ENCODE data around the gene FMNL2. TPM values are rescaled to one million over a fixed set of nuclear protein-coding genes. Genes with fewer than 3 reads are reported as not detected.

The FMNL2 gene
- total RNA-seq, 1 donor from 2014 or later, result 5.5 TPM

- H3K36me3 ChIP-seq, result no peaks in the 10 kb centered on the region
- H3K9me3 ChIP-seq (replicated peaks), result no peaks in the 10 kb centered on the region
- H3K4me3 ChIP-seq, result no peak overlapping the region
- no peak overlapping the region for H3K27ac ChIP-seq (replicated peaks)
- TF ChIP-seq CTCF (IDR thresholded peaks at IDR 0.05; ENCODE audit: borderline replicate concordance), result no peak
- intact Hi-C loops (cut with micrococcal nuclease), result no loop called here
- DNase-seq, result no peak
- peaks cover 17% of the 10 kb centered on the region for H3K4me1 ChIP-seq
- no peaks in the 10 kb centered on the region for H3K27me3 ChIP-seq (ENCODE audit: low read depth)
These were observed 274.2 kb downstream of the FMNL2 start for GRCh38 chr2:152609154-152609553.

DNA sequence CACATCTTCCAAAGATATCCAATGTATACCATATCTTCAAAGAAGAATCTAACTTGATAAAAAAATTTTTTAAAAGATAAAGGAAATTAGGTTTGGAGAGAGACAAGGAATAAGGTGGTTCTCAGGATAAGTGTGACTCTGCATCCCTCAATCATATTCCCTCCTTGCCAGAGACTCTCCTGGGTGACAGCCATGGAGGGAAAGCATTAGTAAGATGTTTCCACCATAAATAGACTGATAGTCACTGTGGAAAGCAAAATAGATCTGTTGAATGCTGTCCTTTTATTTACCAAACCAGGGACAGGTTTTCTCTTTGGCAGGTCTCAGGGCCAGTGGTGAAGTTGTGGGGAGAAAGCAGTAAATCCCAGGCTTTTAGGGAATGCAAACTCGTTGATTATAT, 274.7 kb downstream of the FMNL2 start:
- no peak for DNase-seq
- H3K4me3 ChIP-seq, result no peak overlapping the region
- peaks cover under 1% of the 10 kb centered on the region for H3K36me3 ChIP-seq
- intact Hi-C loops (cut with micrococcal nuclease), result no loop called here
- TF ChIP-seq CTCF (IDR thresholded peaks at IDR 0.05; ENCODE audit: borderline replicate concordance), result no peak
- H3K9me3 ChIP-seq (replicated peaks), result no peaks in the 10 kb centered on the region
- H3K27ac ChIP-seq (replicated peaks), result no peak overlapping the region
- no peaks in the 10 kb centered on the region for H3K27me3 ChIP-seq (ENCODE audit: low read depth)
- peaks cover 17% of the 10 kb centered on the region for H3K4me1 ChIP-seq

GRCh38 chr2:152611458-152612231, 276.7 kb downstream of the FMNL2 start:
- peaks cover 13% of the 10 kb centered on the region for H3K36me3 ChIP-seq
- H3K4me1 ChIP-seq, result peaks cover 17% of the 10 kb centered on the region
- H3K27ac ChIP-seq (replicated peaks), result peak overlapping the region; percentile 68
- TF ChIP-seq CTCF (IDR thresholded peaks at IDR 0.05; ENCODE audit: borderline replicate concordance), result no peak
- intact Hi-C loops (cut with micrococcal nuclease), result no loop called here
- H3K9me3 ChIP-seq (replicated peaks), result no peaks in the 10 kb centered on the region
- peak; percentile 30 for DNase-seq
- no peaks in the 10 kb centered on the region for H3K27me3 ChIP-seq (ENCODE audit: low read depth)
- H3K4me3 ChIP-seq, result no peak overlapping the region

DNA sequence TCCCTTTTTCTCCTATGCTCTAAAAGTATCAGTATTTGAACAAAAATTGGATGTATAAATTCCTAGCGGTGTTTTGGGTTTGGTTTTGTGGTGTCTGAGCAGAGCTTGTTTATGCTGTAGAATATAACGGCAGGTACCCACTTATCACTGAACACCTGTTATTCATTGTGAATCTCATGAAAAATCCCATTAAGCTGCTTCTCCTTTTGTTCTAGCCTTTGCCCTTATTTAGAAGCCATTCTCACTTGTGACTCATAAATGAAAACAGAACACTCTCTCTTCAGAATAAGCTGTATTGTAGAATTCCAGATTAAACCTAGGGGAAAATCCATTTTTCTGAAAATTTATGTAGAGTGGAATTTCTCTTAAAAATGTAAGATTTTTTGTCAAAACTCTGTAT, 278.3 kb downstream of the FMNL2 start:
- Histone ChIP-seq H3K27me3 (ENCODE audit: low read depth) (no peaks in the 10 kb centered on the region), H3K9me3 (replicated peaks) (no peaks in the 10 kb centered on the region), H3K4me3 (no peak overlapping the region), H3K4me1 (peaks cover 17% of the 10 kb centered on the region), H3K36me3 (peaks cover 24% of the 10 kb centered on the region), H3K27ac (replicated peaks) (no peak overlapping the region)
- intact Hi-C loops (cut with micrococcal nuclease), result no loop called here
- no peak for DNase-seq
- no peak for TF ChIP-seq CTCF (IDR thresholded peaks at IDR 0.05; ENCODE audit: borderline replicate concordance)

GRCh38 chr2:152615177-152615576, 280.2 kb downstream of the FMNL2 start:
- Histone ChIP-seq H3K27ac (replicated peaks) (no peak overlapping the region), H3K9me3 (replicated peaks) (no peaks in the 10 kb centered on the region), H3K4me3 (no peak overlapping the region), H3K4me1 (peaks cover 17% of the 10 kb centered on the region), H3K36me3 (peaks cover 33% of the 10 kb centered on the region), H3K27me3 (ENCODE audit: low read depth) (no peaks in the 10 kb centered on the region)
- TF ChIP-seq CTCF (IDR thresholded peaks at IDR 0.05; ENCODE audit: borderline replicate concordance), result no peak
- DNase-seq, result no peak
- intact Hi-C loops (cut with micrococcal nuclease), result no loop called here
